Stimulated activated CD8-positive, alpha-beta memory T cell treated with anti-CD3 and anti-CD28 coated beads, Interleukin-15, amount 100 ng/mL, for 4 hours (primary cell): Measurements from ENCODE around the gene PACSIN1.

Experiments used
- DNase-seq, 2 donors: peaks; one replicate each; pipeline ENCODE4 v3.0.0-alpha.2; 2020; ENCODE audit warnings: low read depth in 2 of 2

Gene PACSIN1

DNA sequence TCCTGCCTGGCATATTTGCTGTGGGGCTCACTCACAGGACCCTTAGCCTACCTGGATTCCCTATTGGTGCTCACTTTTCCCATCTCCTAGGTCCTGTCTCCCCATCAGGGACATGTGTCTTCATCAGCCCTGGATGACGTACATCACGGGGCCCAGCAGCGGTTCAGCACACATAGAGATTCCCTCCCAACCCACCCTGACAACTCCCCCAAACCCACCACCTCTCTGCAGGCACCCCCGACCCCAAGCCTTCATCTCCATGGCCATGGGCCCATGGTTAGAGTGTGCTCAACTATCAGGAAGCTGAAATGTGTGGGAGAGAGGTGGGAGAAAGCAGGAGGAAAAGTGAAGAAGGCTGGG lies 115.7 kb downstream of the PACSIN1 start:
- no peak for DNase-seq

DNA sequence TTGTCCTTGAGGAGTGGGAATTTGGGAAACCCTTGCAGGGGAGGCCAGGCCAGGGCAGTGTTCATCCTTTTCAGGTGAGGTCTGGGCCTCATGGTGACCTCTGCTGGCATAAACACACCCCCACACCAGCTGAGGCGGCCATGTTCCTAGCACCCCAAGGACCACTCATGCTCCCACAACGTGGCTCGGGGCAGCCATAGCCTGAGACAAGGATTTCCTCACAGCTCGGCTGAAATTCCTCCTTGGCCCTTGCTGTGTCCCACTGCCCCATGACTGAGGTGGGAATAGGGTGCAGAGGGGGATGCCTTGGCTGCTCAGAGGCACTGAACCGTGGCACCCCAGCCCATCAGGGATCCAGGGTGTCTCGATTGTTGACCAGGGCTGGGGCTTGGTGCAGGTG lies 117.6 kb downstream of the PACSIN1 start:
- no peak for DNase-seq

DNA sequence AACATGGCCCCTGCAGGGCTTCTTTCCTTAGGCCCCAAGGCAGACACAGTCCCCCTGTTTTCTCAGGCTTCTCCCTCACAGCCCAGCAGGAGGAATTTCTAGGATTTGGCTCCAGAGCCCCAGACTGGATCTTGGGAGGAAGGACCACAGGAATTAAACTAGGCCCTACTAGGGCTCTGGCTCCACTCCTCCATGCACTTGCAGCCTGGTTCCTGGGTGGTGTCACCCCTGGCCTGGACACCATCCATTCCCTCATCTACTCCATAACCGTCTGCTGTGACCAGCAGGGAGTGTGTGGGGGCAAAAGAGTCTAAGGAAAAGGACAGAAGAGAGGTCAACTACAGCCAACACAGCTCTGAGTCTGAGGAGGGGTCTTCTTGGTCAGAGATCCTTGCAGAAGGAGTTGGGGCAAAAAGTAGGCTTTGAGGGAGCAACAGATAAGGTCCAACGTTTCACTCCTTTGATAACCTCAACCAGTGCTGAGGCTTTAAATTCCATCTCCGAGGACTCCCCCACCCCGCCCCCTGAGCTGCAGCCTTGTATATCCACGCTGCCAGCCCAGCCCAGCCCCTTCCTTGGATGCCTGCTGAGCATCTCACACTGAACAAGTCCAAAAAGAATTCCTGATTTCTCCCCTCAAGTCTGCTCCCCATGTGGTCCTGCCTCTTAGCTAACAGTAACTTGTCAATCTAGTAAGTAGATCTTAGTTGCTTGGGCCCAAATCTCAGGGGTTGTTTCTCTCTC lies 118.2 kb downstream of the PACSIN1 start:
- DNase-seq, result no peak

DNA sequence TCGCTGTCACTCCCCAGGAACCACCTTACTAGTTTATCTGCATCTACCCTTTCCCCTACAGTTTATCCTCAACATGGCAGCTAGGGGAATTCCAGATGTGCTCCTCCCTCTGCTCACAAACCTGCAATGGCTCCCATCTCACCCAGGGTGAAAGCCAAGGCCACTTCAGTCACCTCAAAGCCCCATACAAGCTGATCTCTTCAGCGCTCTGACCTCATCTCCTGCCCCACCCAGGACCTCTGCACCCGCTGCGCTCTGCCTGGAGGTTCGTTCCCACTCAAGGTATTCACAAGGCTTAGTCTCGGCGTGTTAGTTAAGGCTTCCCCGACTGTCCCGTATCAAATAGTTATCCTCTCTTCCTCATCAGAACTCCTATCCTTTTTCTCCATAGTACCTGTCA lies 118.8 kb downstream of the PACSIN1 start:
- DNase-seq, result no peak
